HL-60/S4 (cell line): Measurements from ENCODE around the gene DDX25.

Experiments used
- in situ Hi-C: fragments of 300-500 bp; cut with MboI; formaldehyde crosslinking; loops from 2 replicates; pipeline ENCODE4 v1.14.3; 2022; ENCODE audit warnings: low sequenced_read_pairs

DDX25 gene

GRCh38 chr11:125948278-125949051 is 44.2 kb downstream of the DDX25 start:
- in situ Hi-C loops: no loop called here

- in situ Hi-C loops: no loop called here
Measured at GRCh38 chr11:125949271-125950177, 45.2 kb downstream of the DDX25 start.

GRCh38 chr11:125950178-125950490 is 45.8 kb downstream of the DDX25 start:
- in situ Hi-C loops: no loop called here

- in situ Hi-C loops: no loop called here
Measured at GRCh38 chr11:125950696-125951651, 46.7 kb downstream of the DDX25 start.

- in situ Hi-C loops: no loop called here
Measured at GRCh38 chr11:125951731-125952130, 47.4 kb downstream of the DDX25 start.

- in situ Hi-C loops: no loop called here
Measured at GRCh38 chr11:125952559-125952958, 48.3 kb downstream of the DDX25 start.

GRCh38 chr11:125952973-125953372 is 48.7 kb downstream of the DDX25 start:
- in situ Hi-C loops: no loop called here

- in situ Hi-C loops: no loop called here
Measured at GRCh38 chr11:125953401-125953935, 49.2 kb downstream of the DDX25 start.

- in situ Hi-C loops: no loop called here
Measured at GRCh38 chr11:125954123-125954944, 50.0 kb downstream of the DDX25 start.

- in situ Hi-C loops: no loop called here
Measured at GRCh38 chr11:125954945-125955640, 50.8 kb downstream of the DDX25 start.

GRCh38 chr11:125955856-125956255 is 51.5 kb downstream of the DDX25 start:
- in situ Hi-C loops: no loop called here

GRCh38 chr11:125956391-125957134 is 52.3 kb downstream of the DDX25 start:
- in situ Hi-C loops: no loop called here

- in situ Hi-C loops: no loop called here
Measured at GRCh38 chr11:125957618-125958332, 53.5 kb downstream of the DDX25 start.

GRCh38 chr11:125958872-125959400 is 54.6 kb downstream of the DDX25 start:
- in situ Hi-C loops: no loop called here

GRCh38 chr11:125959511-125959910 is 55.2 kb downstream of the DDX25 start:
- in situ Hi-C loops: no loop called here

- in situ Hi-C loops: no loop called here
Measured at GRCh38 chr11:125959931-125960330, 55.6 kb downstream of the DDX25 start.

GRCh38 chr11:125960771-125961170 is 56.5 kb downstream of the DDX25 start:
- in situ Hi-C loops: no loop called here

- in situ Hi-C loops: no loop called here
Measured at GRCh38 chr11:125967515-125967914, 63.2 kb downstream of the DDX25 start.
